Testis (tissue), 3 donors: ENCODE data around the gene SGO1. TPM values are rescaled to one million over a fixed set of nuclear protein-coding genes. Genes with fewer than 3 reads are reported as not detected.

Source experiments
- microRNA-seq, 2 donors: library from miRNA; unstranded; fragments of <30 nt; microRNA quantifications; one replicate each; pipeline ENCODE4, GENCODE V29; 2016; ENCODE audit warnings: borderline number of aligned reads in 2 of 2, borderline replicate concordance in 1 of 2
- polyA plus RNA-seq: library from polyadenylated mRNA; stranded (reverse); fragments of 350-450 nt; fragmentation: Illumina TruSeq; extraction: RNeasy Lipid Tissue Mini Kit (QIAGEN cat#74804); gene quantifications from one replicate; pipeline ENCODE4 v1.2.3, GENCODE V29; 2014; ENCODE audit warnings: low read depth, low replicate concordance; ENCODE audit not compliant: insufficient read depth
- small RNA-seq, 2 donors: library from RNA; depleted of rRNA; stranded (forward); fragments of <200 nt; gene quantifications; one replicate each; pipeline ENCODE3, GENCODE V24; 2016
- total RNA-seq, 2 donors: library from RNA; depleted of rRNA; stranded (reverse); fragments of >200 nt; gene quantifications; one replicate each; pipeline ENCODE4 v1.2.3, GENCODE V29; 2016

Gene SGO1
- total and polyA plus RNA-seq, 3 donors from 2014 or later: 4.4 to 11.9 (median 10.0) TPM

Small RNA genes within 50 kb of the gene (microRNA-seq; reads per million reads assigned to microRNA genes)
- 0 reads per million in 2 donors for gene MIR3135A

Small RNA genes within 50 kb of the gene (small RNA-seq; reads per million reads assigned to genes)
- gene MIR3135A: 0 reads per million in 2 donors

Other genes with a start within 250 kb of the SGO1 start
- 10 to 100 TPM; 55.6 to 62.6 TPM for gene RAB5A, start 239.1 kb downstream of the SGO1 start, total RNA-seq
- 43.4 TPM for gene RAB5A, start 239.1 kb downstream of the SGO1 start, polyA plus RNA-seq
- gene PP2D1, start 173.9 kb downstream of the SGO1 start, total RNA-seq: 10 to 100 TPM in 1 of 2 donors, 1 to 10 TPM in 1; 9.3 to 22.8 TPM
- 37.5 TPM for gene PP2D1, start 173.9 kb downstream of the SGO1 start, polyA plus RNA-seq
- 1 to 10 TPM; 6.5 to 9.9 TPM for gene KAT2B, start 145.8 kb downstream of the SGO1 start, total RNA-seq
- gene KAT2B, start 145.8 kb downstream of the SGO1 start, polyA plus RNA-seq: 5.3 TPM